GM18861 (cell line): Measurements from ENCODE around the gene PEX26.
"Not testable (repeated sequence)": the region's sequence is repeated elsewhere in the genome, so short reads cannot be mapped to it uniquely, and the experiment has no call there.

Experiments
- ATAC-seq: cut with Tn5 transposase; IDR thresholded peaks from one replicate; pipeline ENCODE4 v1.9.1; 2021; ENCODE audit not compliant: unreplicated experiment

The PEX26 gene

DNA sequence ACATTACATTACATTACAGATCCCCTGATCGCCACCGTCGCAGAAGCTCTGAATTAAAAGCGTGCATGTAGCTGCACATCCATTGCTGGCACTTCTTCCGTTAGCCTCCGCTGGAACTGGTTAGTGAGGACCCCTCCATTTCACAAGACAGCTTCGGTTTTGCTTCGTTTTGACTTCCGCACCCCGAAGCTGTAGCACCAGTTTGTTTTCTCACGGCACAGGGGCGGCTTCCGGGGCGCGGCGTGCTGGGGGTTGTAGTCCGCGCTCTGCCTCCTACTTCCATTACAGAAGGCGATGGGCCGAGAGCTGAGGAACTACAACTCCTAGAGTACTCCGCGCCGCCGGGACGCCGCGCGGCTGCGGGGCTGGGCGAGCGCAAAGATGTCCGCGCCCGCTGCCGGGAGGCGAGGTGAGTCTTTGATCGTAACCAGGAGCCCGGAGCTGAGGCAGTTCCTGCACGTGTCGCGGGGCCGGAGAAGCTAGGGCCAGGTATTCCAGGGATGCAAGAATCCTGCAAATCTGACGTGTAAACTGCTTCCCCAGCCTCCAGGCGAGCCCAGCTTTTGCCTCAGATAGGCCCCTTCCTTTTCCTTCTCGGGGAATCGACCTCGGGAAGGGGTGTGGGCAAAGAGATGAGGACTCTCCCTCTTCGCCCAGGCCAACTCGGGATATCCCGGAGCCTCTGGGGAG is at the start of gene PEX26:
TSS of gene PEX26 (plus strand) at position 352 of the 690 bp plus-strand sequence. CDS start 387 bp downstream, outside the sequence.
- ATAC-seq, result peak; percentile 84

DNA sequence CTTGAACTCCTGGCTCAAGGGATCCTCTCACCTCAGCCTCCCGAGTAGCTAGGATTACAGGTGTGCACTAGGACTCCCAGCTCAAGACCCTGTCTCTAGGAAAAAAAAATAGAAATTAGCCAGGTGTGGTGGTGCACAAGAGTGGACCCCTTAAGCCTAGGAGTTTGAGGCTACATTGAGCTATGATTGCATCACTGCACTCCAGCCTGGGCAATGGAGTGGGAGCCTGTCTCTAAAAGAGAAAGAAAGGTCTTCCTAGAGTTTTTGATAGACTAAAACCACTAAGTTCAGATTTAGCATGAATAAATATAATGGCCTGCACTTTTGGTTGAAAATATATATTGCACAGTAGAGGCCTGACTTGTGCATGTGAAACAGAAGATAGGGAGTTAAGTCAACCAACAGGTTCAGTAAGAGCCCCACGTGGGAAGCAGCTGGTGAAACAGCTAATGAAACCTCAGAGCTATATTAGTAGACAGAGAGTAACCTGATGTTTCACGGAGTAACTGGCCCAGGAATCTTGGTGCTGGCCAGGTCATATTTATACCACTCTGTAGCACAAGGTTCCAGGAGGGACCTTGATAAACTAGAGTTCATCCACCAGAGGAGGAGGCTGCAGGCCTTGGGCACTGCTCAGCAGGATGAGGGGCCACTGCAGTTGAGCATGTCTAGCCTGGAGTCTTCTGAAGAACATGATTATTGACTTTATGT is 48.8 kb upstream of the PEX26 start:
- no peak for ATAC-seq

DNA sequence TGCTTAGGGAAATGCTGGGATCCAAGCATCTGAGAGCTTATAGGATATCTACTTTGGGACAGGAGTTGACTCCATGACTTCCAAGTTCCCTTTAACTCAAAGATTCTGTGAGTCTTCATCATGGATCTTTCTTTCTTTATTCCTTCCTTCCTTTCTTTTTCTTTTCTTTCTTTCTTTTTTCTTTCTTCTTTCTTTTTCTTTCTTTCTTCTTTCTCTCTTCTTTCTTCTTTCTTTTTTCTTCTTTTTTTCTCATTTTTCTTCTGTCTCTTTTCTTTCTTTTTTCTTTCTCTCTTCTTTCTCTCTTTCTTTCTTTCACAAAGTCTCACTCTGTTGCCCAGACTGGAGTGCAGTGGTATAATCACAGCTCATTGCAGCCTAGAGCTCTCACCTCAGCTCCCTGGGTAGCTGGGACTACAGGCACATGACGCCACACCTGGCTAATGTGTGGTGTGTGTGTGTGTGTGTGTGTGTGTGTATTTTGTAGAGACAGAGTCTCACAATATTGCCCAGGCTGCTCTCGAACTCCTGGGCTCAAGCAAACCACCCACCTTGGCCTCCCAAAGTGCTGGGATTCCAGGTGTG is 48.0 kb upstream of the PEX26 start:
- no peak for ATAC-seq

DNA sequence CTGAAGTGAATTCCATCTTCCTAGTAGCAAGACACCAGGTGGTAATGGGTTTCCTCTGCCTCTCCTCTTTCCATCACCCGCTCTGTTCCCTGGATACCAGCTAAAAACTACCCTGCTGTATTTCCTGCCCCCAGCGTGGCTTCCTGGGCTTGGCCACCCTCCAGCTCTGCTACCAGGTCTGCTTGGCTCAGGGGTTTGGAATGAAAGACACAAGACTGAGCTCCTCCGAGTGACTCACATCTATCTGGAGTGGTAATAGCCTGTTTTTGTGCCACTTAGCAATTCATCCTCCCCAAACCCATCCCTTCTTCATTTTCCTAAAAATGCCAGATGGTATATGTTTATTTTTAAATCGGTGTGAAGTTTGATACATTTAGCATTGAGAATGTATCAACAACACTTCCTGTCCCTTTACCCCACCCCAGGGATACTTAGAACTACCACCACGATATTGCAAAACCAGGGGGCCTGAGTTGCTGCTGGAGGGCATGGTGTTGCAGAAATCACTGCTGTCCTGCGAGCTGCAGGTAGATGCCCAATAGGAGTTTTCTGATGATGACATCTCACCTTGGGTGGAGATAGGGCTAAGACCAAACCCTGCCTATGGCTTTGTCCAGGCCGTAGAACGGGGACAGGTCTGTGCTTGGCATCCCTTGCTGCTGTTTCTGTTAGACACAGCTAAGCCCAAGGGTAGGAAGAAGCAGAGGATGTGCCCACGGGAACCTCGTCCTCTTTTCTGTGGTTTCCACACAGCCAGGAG is 45.9 kb upstream of the PEX26 start:
- ATAC-seq, result no peak

DNA sequence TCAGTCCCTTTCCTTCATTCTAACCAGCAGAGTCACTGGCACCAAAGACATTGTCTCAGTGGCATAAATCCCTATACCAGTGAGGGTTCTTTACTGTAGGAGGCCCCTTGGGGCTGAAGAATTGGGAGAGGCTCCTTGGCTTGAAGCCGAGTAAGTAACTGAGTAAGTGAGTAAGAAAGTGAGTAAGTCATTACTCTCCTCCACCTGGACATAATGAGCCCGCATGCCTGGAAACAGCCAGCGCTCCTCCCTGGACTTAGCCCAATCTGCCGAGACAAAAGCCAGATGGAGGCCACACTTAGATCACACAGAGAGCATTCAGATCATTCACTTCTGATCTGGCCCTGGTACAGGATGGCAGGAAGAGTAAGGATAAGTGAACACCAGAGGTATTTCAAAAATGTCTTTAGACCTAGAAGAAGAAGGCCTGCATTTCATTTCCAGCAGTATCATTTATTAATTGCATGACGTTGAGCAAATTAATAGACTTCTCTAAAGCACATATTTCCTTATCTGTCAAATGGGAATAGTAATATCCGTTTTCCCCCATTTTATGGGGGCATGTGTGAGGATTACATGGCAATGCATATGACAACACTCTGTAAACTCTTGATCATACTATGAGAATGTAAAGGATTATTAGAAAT is 45.2 kb upstream of the PEX26 start:
- no peak for ATAC-seq

DNA sequence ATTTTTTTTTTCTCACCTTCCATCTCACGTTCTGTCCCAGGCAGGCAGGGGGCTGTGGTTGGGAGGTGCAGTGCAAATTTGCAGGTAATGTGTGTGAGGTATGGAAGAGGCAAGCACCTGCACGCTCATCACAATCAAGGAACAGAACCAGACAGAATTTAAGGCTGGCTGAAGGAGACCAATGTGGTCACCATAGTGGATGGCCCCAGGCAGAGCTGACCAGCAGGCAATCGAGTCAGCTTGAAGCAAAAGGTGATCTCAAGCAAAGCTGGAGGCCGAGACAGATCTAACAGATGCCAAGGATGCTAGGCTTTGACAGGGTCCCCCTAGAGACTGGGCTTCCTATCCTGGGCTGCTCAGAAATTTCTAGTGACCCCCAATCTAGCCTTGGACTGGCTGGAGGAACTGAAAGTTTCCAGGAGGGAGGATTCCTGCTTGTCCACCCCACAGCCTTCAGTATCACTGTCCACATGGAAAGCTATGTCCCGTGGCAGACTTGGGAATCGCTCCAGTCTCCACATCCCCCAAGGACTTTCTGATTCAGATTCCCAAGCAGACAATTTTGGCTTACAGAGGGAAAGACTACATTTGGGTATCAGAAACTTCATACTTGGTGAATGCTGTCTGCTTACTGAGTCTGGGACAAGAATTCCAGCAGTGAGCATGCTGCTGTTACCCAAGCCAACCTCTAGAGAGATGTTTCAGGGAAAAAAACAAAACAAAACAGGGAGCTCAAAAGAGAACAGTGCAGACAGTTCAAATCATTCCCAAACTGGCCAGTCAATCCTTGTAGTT is 44.4 kb upstream of the PEX26 start:
- no peak for ATAC-seq

DNA sequence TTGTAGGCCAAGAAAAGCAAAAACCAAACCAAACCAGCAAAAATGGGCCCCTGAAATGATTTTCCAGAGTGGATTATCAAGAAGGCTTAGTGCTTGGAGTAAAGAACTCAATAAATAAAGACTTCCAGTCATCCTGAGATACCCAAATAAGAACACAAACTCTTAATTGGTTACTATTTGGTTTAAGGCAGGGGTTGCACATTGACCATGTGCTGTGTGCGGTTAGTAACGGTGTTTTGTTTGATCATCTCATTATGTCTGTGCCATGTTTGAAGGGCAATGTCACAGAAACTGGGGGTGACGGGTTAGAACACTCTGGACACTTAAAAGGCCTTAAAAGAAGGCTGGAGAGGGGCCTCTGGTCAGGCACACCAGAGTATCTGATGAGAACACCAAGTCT is 43.7 kb upstream of the PEX26 start:
- no peak for ATAC-seq

DNA sequence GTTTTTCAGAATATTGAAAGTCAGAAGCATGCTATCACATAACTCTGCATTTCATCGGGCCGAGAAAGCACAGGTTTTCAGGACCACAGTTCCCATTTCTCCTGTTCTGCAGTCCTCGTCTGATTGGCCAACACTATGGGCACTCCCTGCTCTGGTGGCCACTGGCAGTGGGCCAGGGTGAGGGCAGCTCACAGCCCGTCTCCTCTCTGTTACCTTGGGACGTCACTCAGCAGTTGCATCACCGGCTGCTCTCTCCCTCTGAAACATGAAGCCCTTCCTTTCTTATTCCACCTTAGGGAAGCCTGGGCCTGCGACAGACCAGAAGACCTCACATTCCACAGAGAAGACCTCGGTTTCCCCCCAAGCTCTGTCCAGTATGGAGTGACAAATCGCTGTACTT is 42.0 kb upstream of the PEX26 start:
- no peak for ATAC-seq

DNA sequence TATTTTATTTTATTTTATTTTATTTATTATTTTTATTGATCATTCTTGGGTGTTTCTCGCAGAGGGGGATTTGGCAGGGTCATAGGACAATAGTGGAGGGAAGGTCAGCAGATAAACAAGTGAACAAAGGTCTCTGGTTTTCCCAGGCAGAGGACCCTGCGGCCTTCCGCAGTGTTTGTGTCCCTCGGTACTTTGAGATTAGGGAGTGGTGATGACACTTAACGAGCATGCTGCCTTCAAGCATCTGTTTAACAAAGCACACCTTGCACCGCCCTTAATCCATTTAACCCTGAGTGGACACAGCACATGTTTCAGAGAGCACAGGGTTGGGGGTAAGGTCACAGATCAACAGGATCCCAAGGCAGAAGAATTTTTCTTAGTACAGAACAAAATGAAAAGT is 36.9 kb upstream of the PEX26 start:
- not testable (repeated sequence) for ATAC-seq

DNA sequence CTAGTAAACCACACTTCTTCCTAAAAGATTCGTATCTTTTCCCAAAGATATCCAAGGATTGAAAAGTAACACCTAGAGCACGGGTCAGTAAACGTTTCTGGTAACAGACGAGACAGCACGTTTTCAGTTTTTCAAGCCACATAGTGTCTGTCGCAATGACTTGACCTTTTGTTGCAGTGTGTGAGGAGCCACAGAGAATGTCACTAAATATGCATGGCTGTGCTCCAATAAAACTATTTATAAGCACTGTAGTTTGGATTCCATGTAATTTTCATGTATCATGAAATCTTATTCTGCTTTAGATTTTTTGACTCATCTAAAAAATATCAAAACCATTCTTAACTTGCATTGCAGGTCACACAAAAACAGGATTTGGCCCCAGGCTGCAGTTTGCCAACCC is 35.1 kb upstream of the PEX26 start:
- no peak for ATAC-seq

DNA sequence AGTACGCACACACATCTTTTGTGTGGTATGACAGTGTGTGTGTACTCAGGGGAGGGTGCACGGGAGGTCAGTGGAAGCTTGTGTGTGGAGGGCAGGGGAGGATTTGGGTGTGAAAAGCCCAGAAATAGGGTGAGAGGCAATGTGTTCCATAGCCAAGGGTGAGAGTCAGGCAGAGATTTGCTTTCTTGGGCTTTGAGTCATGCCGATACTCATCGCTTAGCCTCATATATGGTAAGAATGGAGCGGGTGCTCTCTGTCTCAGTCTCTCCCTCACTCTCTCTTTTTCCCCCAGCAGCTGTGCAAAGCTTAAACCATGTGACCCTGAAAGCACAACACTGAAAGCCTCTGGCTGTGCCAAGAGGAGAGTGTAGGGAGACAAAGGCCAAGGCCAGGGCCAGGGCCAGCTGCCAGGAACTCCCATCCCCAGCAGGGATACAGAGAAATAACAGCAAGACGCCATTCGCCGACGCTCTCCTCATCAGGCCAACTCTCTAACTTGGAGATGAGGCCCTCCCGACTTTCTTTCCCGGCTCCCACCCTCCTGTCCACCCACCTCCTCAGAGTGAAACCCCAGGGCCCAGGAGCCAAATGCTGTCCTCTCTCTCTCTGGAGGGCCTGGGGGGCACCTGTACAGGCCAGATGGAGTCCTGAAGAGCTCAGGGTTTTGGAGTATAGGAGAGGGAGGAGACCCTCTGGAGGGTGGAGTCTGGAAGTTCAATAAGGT is 33.1 kb upstream of the PEX26 start:
- no peak for ATAC-seq

DNA sequence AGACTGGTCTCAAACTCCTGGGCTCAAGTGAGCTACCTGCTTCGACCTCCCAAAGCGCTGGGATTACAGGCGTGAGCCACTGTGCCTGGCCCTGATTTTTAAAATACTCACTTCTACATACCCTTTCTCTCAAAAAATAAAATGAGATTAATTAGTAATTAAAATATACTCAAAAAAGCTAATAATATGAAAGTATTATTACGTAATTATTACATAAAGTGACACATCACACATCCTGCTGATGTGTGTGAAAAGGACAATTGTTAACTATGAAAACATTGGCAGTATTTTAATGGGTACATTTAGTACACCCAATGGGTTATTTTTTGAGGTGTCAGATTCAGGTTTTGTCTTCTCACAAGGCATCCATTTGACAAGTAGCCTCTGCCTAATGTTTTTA is 32.0 kb upstream of the PEX26 start:
- no peak for ATAC-seq

DNA sequence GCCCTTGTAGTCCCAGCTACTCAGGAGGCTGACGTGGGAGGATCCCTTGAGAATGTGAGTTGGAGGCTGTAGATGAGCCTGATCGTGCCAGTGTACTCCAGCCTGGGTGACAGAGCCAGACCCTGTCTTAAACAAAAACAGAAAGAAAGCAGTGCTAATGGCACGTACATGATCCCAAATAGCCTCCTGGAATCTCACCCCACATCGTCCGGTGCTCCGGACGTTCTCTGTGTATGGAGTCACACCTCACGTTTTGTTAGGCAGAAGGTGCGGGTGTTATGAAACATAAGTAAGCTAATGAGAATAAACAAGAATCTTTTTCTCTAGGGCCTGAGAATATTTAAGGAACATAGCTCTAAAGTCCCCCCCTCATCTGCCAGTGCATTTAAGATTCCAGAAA is 29.7 kb upstream of the PEX26 start:
- ATAC-seq, result no peak

DNA sequence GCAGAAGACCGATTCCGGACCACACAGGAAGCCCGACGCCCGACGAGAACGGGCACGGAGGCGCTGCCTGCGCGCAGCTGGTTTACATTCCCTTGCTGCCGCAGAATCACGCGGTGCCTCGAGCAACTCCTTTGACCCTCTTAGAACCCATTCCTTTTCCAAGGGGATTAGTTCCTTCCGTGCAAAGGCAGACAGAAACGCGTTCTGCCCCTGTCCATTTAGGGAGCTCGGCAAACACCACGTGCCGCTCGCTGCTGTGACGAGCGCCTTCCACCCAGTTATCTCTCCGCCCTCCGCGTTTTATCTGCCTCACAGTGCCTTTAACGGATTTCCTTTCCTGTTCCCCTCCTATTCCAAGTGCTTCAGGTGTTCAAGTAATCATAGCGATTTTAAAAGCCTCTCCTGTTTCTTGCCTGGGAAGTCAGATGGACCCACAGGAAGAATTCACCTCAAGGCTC is 29.3 kb upstream of the PEX26 start:
- ATAC-seq, result no peak

DNA sequence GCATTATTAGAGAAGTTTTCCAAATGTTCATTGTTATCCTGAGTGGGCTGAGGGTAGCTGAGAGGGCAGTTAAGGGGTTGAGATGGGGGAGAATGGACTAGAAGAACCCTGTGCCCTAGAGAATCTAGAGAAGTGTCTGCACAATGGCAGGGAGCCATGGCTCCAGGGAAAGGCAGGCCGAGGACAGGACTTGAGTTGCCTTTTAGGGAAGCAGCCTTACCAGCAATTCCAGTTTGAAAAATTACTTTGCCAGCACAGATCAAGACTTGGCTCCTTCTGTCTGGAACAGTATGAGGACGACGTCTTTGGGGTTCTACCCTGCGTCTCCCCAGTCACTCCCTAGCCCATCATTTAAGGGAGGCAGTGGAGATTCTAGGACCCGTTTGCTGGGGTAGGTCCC is 27.7 kb upstream of the PEX26 start:
- no peak for ATAC-seq

DNA sequence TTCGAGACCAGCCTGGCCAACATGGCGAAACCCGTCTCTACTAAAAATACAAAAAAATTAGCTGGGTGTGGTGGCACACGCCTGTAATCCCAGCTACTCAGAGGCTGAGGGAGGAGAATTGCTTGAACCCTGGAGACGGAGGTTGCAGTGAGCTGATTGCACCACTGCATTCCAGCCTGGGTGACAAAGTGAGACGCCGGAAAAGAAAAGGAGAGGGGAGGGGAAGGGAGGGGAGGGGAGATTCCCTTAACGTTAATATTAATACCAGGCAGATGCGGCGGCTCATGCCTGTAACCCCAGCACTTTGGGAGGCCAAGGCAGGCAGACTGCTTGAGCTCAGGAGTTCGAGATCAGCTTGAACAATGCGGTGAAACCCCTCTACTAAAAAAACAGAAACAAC is 26.7 kb upstream of the PEX26 start:
- not testable (repeated sequence) for ATAC-seq

DNA sequence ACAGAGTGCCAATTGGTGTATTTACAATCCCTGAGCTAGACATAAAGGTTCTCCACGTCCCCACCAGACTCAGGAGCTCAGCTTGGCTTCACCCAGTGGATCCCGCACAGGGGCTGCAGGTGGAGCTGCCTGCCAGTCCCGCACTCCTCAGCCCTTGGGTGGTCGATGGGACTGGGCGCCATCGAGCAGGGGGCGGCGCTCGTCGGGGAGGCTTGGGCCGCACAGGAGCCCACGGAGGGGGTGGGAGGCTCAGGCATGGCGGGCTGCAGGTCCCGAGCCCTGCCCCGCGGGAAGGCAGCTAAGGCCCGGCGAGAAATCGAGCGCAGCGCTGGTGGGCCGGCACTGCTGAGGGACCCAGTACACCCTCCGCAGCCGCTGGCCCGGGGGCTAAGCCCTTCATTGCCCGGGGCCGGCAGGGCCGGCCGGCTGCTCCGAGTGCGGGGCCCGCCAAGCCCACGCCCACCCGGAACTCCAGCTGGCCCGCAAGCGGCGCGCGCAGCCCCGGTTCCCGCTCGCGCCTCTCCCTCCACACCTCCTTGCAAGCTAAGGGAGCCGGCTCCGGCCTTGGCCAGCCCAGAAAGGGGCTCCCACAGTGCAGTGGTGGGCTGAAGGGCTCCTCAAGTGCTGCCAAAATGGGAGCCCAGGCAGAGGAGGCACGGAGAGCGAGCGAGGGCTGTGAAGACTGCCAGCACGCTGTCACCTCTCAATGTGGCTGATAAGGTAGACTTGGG is 24.4 kb upstream of the PEX26 start:
- not testable (repeated sequence) for ATAC-seq

DNA sequence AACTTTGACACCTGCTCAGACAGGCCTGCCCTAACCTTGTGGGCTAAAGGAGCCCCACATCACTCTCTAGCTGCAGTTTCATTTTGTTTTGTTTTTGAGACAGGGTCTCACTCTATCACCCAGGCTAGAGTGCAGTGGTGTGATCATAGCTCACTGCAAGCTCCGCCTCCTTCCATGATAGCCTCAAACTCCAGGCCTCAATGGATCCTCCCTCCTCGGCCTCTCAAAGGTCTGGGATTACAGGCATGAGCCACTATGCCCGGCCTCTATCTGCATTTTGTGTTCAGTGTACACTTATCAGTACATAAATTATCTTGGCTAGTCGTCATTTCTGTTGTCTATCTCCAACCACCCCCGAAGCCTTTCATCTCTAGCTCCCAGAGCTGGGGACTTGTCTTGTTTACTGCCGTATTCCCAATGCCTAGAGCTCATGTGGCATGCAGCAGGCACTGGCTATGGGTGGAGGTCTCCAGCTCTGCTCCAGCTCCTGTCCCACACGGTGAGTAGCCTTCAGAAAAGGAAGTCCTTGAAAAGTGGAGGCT is 22.1 kb upstream of the PEX26 start:
- ATAC-seq, result no peak
